Retinal pigment epithelial cell (primary cell): Measurements from ENCODE around the gene RREB1.

Experiments used
- DNase-seq: peaks from one replicate; pipeline ENCODE4 v3.0.0-alpha.2; 2010; ENCODE audit warnings: low read depth
- H3K4me3 ChIP-seq: 2 replicates; pipeline ENCODE4 v1.5.1; 2011; ENCODE audit warnings: mild to moderate bottlenecking, low read length, control low read depth, moderate library complexity
- CTCF ChIP-seq: conservative IDR thresholded peaks from 2 replicates; pipeline ENCODE4 v1.5.1; 2011; ENCODE audit warnings: low read depth, low read length, control low read depth, inconsistent platforms

Gene RREB1

GRCh38 chr6:7073082-7073820, 34.5 kb upstream of the RREB1 start:
- no peak overlapping the region for H3K4me3 ChIP-seq
- no peak for DNase-seq
- no peak for TF ChIP-seq CTCF

DNA sequence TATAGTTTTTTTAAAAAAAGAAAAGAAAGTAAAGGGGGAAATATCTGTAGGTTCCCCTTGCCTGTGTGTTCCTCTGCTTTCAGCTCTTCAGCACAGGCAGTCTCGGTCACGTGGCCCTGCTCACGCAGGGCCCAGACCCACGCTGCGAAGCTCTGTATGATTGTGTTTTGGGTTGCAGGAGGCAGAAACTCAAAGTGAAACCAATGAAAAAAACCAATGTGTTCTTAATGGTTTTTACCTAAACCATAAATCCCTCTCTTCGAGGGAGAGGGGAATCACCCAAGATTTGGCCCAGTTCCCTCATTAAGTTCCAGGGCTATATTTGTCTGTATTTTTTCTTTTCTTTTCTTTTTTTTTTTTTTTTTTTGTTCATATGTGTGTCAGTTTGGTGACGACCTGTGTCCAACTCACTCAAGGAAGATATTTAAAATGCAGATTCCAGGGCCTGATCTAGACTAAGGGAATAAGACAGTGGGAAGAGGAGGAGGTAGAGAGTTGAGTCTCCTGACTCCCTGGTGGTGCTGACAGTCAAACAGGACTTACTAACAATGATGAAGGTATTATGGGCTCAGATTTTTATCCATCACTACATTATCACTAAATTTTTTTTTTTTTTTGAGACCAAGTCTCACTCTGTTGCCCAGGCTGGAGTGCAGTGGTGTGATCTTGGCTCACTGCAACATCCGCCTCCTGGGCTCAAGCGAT, 33.8 kb upstream of the RREB1 start:
- H3K4me3 ChIP-seq: no peak overlapping the region
- TF ChIP-seq CTCF: no peak
- DNase-seq: no peak

GRCh38 chr6:7074870-7075269, 32.9 kb upstream of the RREB1 start:
- TF ChIP-seq CTCF: no peak
- no peak overlapping the region for H3K4me3 ChIP-seq
- DNase-seq: no peak

DNA sequence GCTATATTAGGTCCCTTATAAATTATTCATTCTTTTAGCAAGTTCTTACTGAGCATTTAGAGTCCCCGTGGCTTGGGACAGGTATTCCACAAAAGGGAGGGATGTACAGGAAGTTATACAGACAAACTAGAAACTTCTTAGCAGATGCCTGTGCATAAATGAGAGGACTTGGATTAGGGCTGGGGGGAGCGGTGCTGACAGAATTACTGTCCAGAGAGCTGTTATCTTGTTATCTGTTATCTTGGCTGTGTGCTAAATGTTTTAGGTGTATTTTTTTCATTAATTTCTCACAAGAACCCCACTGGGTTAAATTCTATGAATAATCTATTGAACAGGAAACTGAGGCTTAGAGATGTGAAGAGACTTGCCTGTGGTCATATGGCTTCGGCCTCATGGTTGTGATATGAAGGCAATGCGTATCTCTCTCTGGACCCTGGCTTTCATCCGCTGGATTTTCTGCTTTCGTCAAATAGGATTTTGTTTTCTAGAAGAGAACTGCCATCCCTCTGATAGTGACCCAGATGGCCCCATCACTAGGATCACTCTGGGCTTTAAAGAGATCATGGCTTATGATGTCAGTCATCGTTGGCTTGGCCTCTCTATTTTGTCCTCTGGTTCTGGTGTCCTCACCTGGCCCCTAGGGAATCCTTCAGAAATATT, 32.3 kb upstream of the RREB1 start:
- TF ChIP-seq CTCF: no peak
- DNase-seq: no peak
- H3K4me3 ChIP-seq: no peak overlapping the region

DNA sequence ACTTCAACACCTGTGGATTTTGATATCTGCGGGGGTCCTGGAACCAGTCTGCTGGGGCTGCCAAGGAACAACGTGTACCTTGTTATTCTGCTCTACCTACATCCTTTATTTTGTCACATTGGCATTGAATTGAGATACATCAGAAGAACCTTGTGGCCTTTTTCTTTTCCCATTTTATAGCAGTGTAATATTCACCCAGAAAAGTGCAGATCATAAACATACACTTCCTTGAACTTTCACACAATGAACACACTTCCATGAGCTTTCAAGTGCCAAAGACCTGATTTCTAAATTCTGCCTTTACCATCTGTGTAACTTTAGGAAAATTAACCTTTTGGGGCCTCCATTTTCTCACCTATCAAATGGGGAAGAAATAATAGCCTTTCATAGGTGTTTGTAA, 29.9 kb upstream of the RREB1 start:
- no peak overlapping the region for H3K4me3 ChIP-seq
- TF ChIP-seq CTCF: no peak

DNA sequence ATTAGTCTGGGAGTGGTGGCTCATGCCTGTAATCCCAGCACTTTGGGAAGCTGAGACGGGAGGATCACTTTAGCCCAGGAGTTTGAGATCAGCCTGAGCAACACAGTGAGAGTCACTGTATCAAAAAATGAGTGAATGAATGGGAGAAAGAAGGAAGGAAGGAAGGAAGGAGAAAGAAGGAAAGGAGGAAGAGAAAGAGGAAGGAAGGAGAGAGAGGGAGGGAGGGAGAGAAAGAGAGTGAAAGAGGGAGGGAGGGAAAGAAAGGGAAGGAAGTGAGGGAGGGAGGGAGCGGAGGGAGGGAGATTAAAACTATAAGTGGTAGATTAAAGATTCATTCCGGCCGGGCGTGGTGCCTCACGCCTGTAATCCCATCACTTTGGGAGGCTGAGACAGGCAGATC, 28.9 kb upstream of the RREB1 start:
- no peak for DNase-seq
- no peak for TF ChIP-seq CTCF
- H3K4me3 ChIP-seq: no peak overlapping the region

More for the DNA sequence above, 29.9 kb upstream of the RREB1 start:
- DNase-seq: no peak
